ENCODE data around the gene SPDYE5.
"Not testable (repeated sequence)": the region's sequence is repeated elsewhere in the genome, so short reads cannot be mapped to it uniquely, and the experiment has no call there.

GRCh38 chr7:75485979-75486643 is 6.0 kb upstream of the SPDYE5 start, which contains the start of gene POM121C:
- TF ChIP-seq CREB5 (CRISPR knock-in tag; IDR thresholded peaks at IDR 0.05; ENCODE audit: low read depth); ZFP30 (CRISPR knock-in tag; IDR thresholded peaks at IDR 0.05): not testable (repeated sequence)

All from SK-N-SH treated with all-trans-retinoic acid at 6 μM for 48 hours (cell line).